HEK293 (cell line): ENCODE measurements around the gene CUEDC1.

Source experiments
- CTCF ChIA-PET: fragments of 350-600 bp; formaldehyde crosslinking; extraction: SDS; loops from one replicate; lab custom pipeline; 2021; ENCODE audit warnings: antibody characterized with exemption; lab: Yijun Ruan, JAX
- POLR2A ChIA-PET: fragments of 300-600 bp; formaldehyde crosslinking; extraction: SDS; loops from one replicate; lab custom pipeline; 2020; ENCODE audit warnings: antibody characterized with exemption, inconsistent platforms; lab: Yijun Ruan, JAX
- H3K27ac ChIP-seq: fragments of 200-500 bp; sonication (Bioruptor generic); 2 replicates; pipeline ENCODE4 v1.5.1; 2014; ENCODE audit warnings: low read depth, low read length, control low read depth, inconsistent platforms; ENCODE audit errors: extremely low read depth
- H3K36me3 ChIP-seq, 2 experiments: fragments of 200-500 bp in 1 of 2; sonication (Bioruptor generic) in 1 of 2; 1 replicate in 1 of 2; 2 replicates in 1 of 2; pipeline ENCODE4 v1.5.1; 2014 to 2017; ENCODE audit warnings: inconsistent platforms in 2 of 2, low read length in 2 of 2; ENCODE audit not compliant: control insufficient read depth in 2 of 2, insufficient read depth in 1 of 2
- H3K4me1 ChIP-seq: fragments of 200-500 bp; sonication (Bioruptor generic); 2 replicates; pipeline ENCODE4 v1.5.1; 2014; ENCODE audit warnings: mild to moderate bottlenecking, low read length, inconsistent platforms; ENCODE audit not compliant: control insufficient read depth, insufficient read depth
- H3K4me3 ChIP-seq: 2 replicates; pipeline ENCODE4 v1.5.1; 2011; ENCODE audit warnings: low read depth, mild to moderate bottlenecking, control low read depth, low read length, moderate library complexity
- H3K9me3 ChIP-seq: fragments of 200-500 bp; sonication (Bioruptor generic); 2 replicates; pipeline ENCODE4 v1.5.1; 2014; ENCODE audit warnings: low read depth, low read length, inconsistent platforms; ENCODE audit not compliant: control insufficient read depth, insufficient read depth
- CTCF ChIP-seq: fragments of 450-650 bp; formaldehyde crosslinking; IDR thresholded peaks from 2 replicates; pipeline ENCODE4 v1.5.1; 2016; ENCODE audit warnings: missing biosample characterization, missing genetic modification characterization
- FEZF1 ChIP-seq: fragments of 450-650 bp; formaldehyde crosslinking; IDR thresholded peaks from 2 replicates; pipeline ENCODE4 v1.5.1; 2016; ENCODE audit warnings: missing biosample characterization, missing genetic modification characterization
- IKZF3 ChIP-seq: fragments of 450-650 bp; IDR thresholded peaks from 2 replicates; pipeline ENCODE4 v1.5.0; 2018; ENCODE audit warnings: missing biosample characterization, mild to moderate bottlenecking, missing genetic modification characterization, moderate library complexity
- OSR2 ChIP-seq: fragments of 450-650 bp; formaldehyde crosslinking; IDR thresholded peaks from 2 replicates; pipeline ENCODE4 v1.5.1; 2016; ENCODE audit warnings: missing biosample characterization, missing genetic modification characterization
- PRDM10 ChIP-seq: fragments of 450-650 bp; formaldehyde crosslinking; IDR thresholded peaks from 2 replicates; pipeline ENCODE4 v1.5.1; 2016; ENCODE audit warnings: missing biosample characterization, missing genetic modification characterization
- PRDM4 ChIP-seq: fragments of 450-650 bp; formaldehyde crosslinking; IDR thresholded peaks from 2 replicates; pipeline ENCODE4 v1.5.1; 2017; ENCODE audit warnings: missing biosample characterization, missing genetic modification characterization
- YY1 ChIP-seq: fragments of 450-650 bp; formaldehyde crosslinking; IDR thresholded peaks from 2 replicates; pipeline ENCODE4 v1.5.1; 2018; ENCODE audit warnings: missing biosample characterization, missing genetic modification characterization
- ZBTB1 ChIP-seq: fragments of 450-650 bp; formaldehyde crosslinking; IDR thresholded peaks from 2 replicates; pipeline ENCODE4 v1.5.1; 2016; ENCODE audit warnings: missing biosample characterization, missing genetic modification characterization
- ZBTB20 ChIP-seq: fragments of 450-650 bp; formaldehyde crosslinking; IDR thresholded peaks from 2 replicates; pipeline ENCODE4 v1.5.1; 2016; ENCODE audit warnings: missing biosample characterization, missing genetic modification characterization
- ZBTB6 ChIP-seq: fragments of 450-650 bp; formaldehyde crosslinking; IDR thresholded peaks from 2 replicates; pipeline ENCODE4 v1.5.1; 2017; ENCODE audit warnings: missing biosample characterization, missing genetic modification characterization
- ZBTB8A ChIP-seq: fragments of 450-650 bp; formaldehyde crosslinking; IDR thresholded peaks from 2 replicates; pipeline ENCODE4 v1.5.1; 2016; ENCODE audit warnings: missing biosample characterization, missing genetic modification characterization
- ZNF18 ChIP-seq: fragments of 450-650 bp; formaldehyde crosslinking; IDR thresholded peaks from 2 replicates; pipeline ENCODE4 v1.5.1; 2016; ENCODE audit warnings: missing biosample characterization, missing genetic modification characterization
- ZNF184 ChIP-seq: fragments of 450-650 bp; IDR thresholded peaks from 2 replicates; pipeline ENCODE4 v1.5.1; 2018; ENCODE audit warnings: missing biosample characterization, mild to moderate bottlenecking, missing genetic modification characterization
- ZNF202 ChIP-seq: fragments of 450-650 bp; formaldehyde crosslinking; IDR thresholded peaks from 2 replicates; pipeline ENCODE4 v1.5.1; 2016; ENCODE audit warnings: missing biosample characterization, missing genetic modification characterization, borderline replicate concordance
- ZNF24 ChIP-seq: fragments of 450-650 bp; formaldehyde crosslinking; IDR thresholded peaks from 2 replicates; pipeline ENCODE4 v1.5.1; 2016; ENCODE audit warnings: missing biosample characterization, missing genetic modification characterization
- ZNF274 ChIP-seq, 2 experiments: fragments of 200-500 bp in 1 of 2; fragments of 450-650 bp in 1 of 2; sonication (Bioruptor generic) in 1 of 2; formaldehyde crosslinking in 1 of 2; IDR thresholded peaks; 2 replicates each; pipeline versions ENCODE4 v1.5.1 to v1.6.1; 2014 to 2016; ENCODE audit warnings: borderline replicate concordance in 1 of 2, inconsistent platforms in 1 of 2, low read length in 1 of 2, missing biosample characterization in 1 of 2, missing genetic modification characterization in 1 of 2
- ZNF341 ChIP-seq: fragments of 450-650 bp; formaldehyde crosslinking; IDR thresholded peaks from 2 replicates; pipeline ENCODE4; 2016; ENCODE audit warnings: low read depth, missing biosample characterization, missing genetic modification characterization
- ZNF549 ChIP-seq: fragments of 450-650 bp; IDR thresholded peaks from 2 replicates; pipeline ENCODE4 v1.5.1; 2018; ENCODE audit warnings: missing biosample characterization, missing genetic modification characterization, mild to moderate bottlenecking, inconsistent platforms, moderate library complexity
- ZNF558 ChIP-seq: fragments of 450-650 bp; formaldehyde crosslinking; IDR thresholded peaks from 2 replicates; pipeline ENCODE4 v1.5.1; 2016; ENCODE audit warnings: missing biosample characterization, missing genetic modification characterization
- ZNF660 ChIP-seq: fragments of 450-650 bp; IDR thresholded peaks from 2 replicates; pipeline ENCODE4 v1.5.1; 2018; ENCODE audit warnings: missing biosample characterization, mild to moderate bottlenecking, missing genetic modification characterization
- ZNF792 ChIP-seq: fragments of 450-650 bp; formaldehyde crosslinking; IDR thresholded peaks from 2 replicates; pipeline ENCODE4 v1.5.1; 2016; ENCODE audit warnings: missing biosample characterization, missing genetic modification characterization
- ZNF830 ChIP-seq: fragments of 450-650 bp; IDR thresholded peaks from 2 replicates; pipeline ENCODE4 v1.5.0; 2018; ENCODE audit warnings: missing biosample characterization, missing genetic modification characterization, low read depth, mild to moderate bottlenecking, moderate library complexity
- ZNF843 ChIP-seq: fragments of 450-650 bp; formaldehyde crosslinking; IDR thresholded peaks from 2 replicates; pipeline ENCODE4 v1.5.1; 2016; ENCODE audit warnings: missing biosample characterization, missing genetic modification characterization
- ZSCAN30 ChIP-seq: fragments of 450-650 bp; IDR thresholded peaks from 2 replicates; pipeline ENCODE4 v1.5.1; 2018; ENCODE audit warnings: missing biosample characterization, mild to moderate bottlenecking, missing genetic modification characterization, moderate library complexity

The CUEDC1 gene

GRCh38 chr17:57925361-57925990 is 29.7 kb downstream of the CUEDC1 start (continued):
- TF ChIP-seq CTCF (tag by site-specific recombination) (no peak), ZNF274 (IDR thresholded peaks at IDR 0.05; ENCODE audit: low read length) (no peak), ZNF274 (tag by site-specific recombination; IDR thresholded peaks at IDR 0.05; ENCODE audit: borderline replicate concordance) (no peak), IKZF3 (tag by site-specific recombination) (0 out of 2 replicates have a peak, but pooled peaks have one; percentile 51), ZNF830 (tag by site-specific recombination) (no peak)

GRCh38 chr17:57924677-57925076 is 30.5 kb downstream of the CUEDC1 start:
- POLR2A ChIA-PET, result no interaction called here
- peak; percentile 53; the same call in 1 of the 2 replicates for TF ChIP-seq PRDM4 (tag by site-specific recombination)
- TF ChIP-seq ZBTB1, result no peak
- TF ChIP-seq ZNF792 (tag by site-specific recombination), result no peak
- 0 out of 2 replicates have a peak, but pooled peaks have one; percentile 24 for TF ChIP-seq ZNF24
- 0 out of 2 replicates have a peak, but pooled peaks have one; percentile 6 for TF ChIP-seq YY1 (tag by site-specific recombination)
- no peak for TF ChIP-seq ZNF558 (tag by site-specific recombination)
- no peak for TF ChIP-seq ZNF660 (tag by site-specific recombination)
- no peak; the same call in 1 of the 2 replicates for TF ChIP-seq ZBTB8A (tag by site-specific recombination)
- 0 out of 2 replicates have a peak, but pooled peaks have one; percentile 10 for TF ChIP-seq PRDM10 (tag by site-specific recombination)
- 0 out of 2 replicates have a peak, but pooled peaks have one; percentile 16 for TF ChIP-seq ZNF843 (tag by site-specific recombination)
- peak; percentile 90 for TF ChIP-seq ZNF341 (tag by site-specific recombination)
- TF ChIP-seq ZNF202 (tag by site-specific recombination), result no peak
- peak; percentile 96 for TF ChIP-seq ZBTB20 (tag by site-specific recombination)
- TF ChIP-seq ZBTB6, result 0 out of 2 replicates have a peak, but pooled peaks have one; percentile 4
- TF ChIP-seq ZSCAN30 (tag by site-specific recombination), result peak; percentile 40; the same call in 1 of the 2 replicates
- no peak for TF ChIP-seq ZNF549 (tag by site-specific recombination)
- TF ChIP-seq FEZF1, result peak; percentile 75
- peak; percentile 80 for TF ChIP-seq OSR2 (tag by site-specific recombination)
- TF ChIP-seq ZNF18, result 0 out of 2 replicates have a peak, but pooled peaks have one; percentile 47
- TF ChIP-seq ZNF184 (tag by site-specific recombination), result no peak
- CTCF ChIA-PET, result interaction anchor here (0.9 to 2.2 kb wide), 5 partner anchors 10 to 68 kb away, joined by 3 to 9 read pairs (median 4); no protein-coding TSS in a partner anchor
- Histone ChIP-seq H3K4me1 (peaks cover 35% of the 10 kb centered on the region), H3K9me3 (no peaks in the 10 kb centered on the region), H3K4me3 (no peak overlapping the region), H3K27ac (peak overlapping the region; percentile 76), H3K36me3 (no peaks in the 10 kb centered on the region)
